ENCODE results near the gene CFAP299.
A peak's percentile ranks its signal among the peaks of the same experiment; 100 is the strongest.

The CFAP299 gene

GRCh38 chr4:80452768-80453167 lies 117.2 kb downstream of the CFAP299 start:
- no peak for DNase-seq

GRCh38 chr4:80454040-80454439 lies 118.5 kb downstream of the CFAP299 start:
- no peak for DNase-seq

DNA sequence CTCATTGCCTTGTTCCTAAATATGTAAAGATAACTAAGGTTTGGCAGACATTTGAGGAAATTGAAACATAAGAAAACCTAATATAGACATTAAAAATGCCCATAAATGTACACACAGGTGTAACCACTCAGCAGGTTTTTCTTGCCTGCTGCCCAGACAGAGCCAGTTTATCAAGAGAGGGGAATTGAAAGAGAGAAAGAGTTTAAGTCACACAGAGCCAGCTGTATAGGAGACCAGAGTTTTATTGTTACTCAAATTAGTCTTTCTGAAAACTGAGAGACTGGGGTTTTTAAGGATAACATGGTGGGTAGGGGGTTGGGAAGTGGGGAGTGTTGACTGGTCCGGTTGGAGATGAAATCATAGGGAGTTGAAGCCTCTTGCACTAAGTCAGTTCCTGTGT lies 119.0 kb downstream of the CFAP299 start:
- no peak for DNase-seq

GRCh38 chr4:80459918-80460473 lies 124.5 kb downstream of the CFAP299 start:
- DNase-seq: no peak

- no peak for DNase-seq
Observed at GRCh38 chr4:80461412-80461811, 125.9 kb downstream of the CFAP299 start.

- DNase-seq: no peak
Observed at GRCh38 chr4:80462621-80463091, 127.1 kb downstream of the CFAP299 start.

DNA sequence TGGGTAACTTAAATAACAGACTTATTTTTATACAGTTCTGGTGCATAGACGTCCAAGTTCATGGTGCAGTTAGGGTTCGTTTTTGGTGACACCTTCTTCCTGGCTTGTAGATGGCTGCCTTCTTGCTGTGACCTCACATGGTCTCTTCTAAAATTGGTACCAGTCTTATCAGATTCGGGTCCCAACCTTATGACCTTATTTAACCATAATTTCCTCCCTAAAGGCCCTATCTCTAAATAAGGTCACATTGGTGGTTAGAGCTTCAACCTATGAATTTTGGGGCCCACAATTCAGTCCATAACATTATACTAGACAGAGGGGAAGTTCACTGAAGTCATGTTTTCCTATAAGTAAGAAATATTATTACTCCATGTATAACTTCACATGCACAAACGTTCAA lies 128.0 kb downstream of the CFAP299 start:
- DNase-seq: no peak

DNA sequence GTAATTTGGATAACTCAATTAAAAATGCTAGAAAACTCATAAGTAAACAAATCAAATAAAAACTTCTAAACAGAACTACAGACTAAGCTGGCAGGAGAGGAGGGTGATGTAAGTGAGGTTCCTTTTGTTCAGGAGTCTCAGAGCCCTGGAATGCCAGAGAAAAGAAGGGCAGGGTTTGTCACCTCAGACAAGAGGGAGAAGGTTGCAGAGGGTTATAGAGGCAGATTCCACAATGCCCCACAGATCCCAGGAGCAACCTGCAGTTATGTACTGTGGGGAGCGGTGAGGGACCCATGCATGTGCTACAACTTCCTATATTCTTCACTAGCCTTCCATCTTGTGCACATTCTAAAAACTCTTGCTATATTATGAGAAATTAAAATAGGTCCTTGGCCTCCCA lies 129.7 kb downstream of the CFAP299 start:
- DNase-seq: no peak

DNA sequence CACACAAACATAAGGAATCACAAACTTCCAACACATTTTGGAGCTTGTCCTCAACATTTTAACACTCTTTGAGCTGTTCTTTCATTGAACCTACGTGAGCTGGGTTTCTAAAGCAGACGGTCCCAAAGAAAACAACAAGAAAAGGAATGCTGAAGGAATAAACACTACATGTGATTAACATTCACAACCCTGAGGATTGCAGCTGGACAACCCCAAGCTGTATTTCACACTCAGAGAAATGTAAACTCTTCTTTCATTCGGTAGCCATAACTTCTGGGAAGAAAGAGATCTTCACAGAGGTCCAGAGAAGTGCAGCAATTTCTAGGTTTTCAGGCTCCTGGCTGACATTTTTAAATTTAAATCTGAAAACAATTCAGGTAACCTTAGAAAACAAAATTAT lies 130.2 kb downstream of the CFAP299 start:
- no peak for DNase-seq

DNA sequence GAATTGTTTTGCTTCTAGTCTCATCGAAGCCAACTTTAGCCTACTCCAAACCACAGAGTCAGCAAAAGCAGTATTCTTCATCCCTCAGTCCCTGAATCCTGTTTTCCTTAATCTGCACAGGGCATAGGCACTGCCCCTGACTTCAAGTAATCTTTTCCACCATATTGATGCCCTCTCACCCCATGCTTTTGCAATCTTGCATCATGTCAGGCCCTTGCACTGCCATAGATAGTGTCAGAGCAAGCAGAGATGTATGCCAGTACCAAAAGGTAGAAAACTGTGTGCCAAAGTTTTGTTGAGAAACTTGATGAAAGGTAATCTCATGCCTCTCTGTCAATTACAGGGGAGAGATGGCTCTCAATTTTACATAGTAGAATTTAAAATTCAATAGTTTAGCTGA lies 131.1 kb downstream of the CFAP299 start:
- no peak for DNase-seq

- no peak for DNase-seq
Observed at GRCh38 chr4:80471756-80472155, 136.2 kb downstream of the CFAP299 start.

DNA sequence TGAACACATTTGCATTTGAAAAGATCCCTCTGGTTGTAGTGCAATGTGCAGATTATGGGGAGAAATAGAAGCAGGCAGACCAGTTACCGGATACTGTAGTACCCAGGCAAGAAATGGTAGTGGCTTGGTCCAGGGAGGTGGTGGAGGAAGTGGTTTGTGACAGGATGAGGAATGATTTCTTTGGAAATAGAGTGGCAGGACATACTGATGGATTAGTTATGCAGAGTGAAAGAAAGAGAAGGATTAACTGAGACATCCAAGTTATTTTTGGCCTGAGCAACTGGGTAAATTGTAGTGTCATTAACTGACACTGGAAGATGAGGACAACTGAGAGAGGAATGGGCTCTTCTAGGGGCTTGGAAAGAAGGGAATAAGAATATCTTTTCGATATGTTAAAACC lies 139.7 kb downstream of the CFAP299 start:
- no peak for DNase-seq

- no peak for DNase-seq
Observed at GRCh38 chr4:80475798-80476197, 140.3 kb downstream of the CFAP299 start.

GRCh38 chr4:80484712-80485111 lies 149.2 kb downstream of the CFAP299 start:
- DNase-seq: no peak

GRCh38 chr4:80486603-80487002 lies 151.1 kb downstream of the CFAP299 start:
- DNase-seq: no peak

- DNase-seq: no peak
Observed at GRCh38 chr4:80489798-80490197, 154.3 kb downstream of the CFAP299 start.

GRCh38 chr4:80492761-80493160 lies 157.2 kb downstream of the CFAP299 start:
- DNase-seq: peak; percentile 17

GRCh38 chr4:80495865-80496264 lies 160.3 kb downstream of the CFAP299 start:
- DNase-seq: no peak

- DNase-seq: no peak
Observed at GRCh38 chr4:80498725-80499124, 163.2 kb downstream of the CFAP299 start.

GRCh38 chr4:80500613-80501012 lies 165.1 kb downstream of the CFAP299 start:
- DNase-seq: no peak

GRCh38 chr4:80507077-80507476 lies 171.5 kb downstream of the CFAP299 start:
- no peak for DNase-seq

- no peak for DNase-seq
Observed at GRCh38 chr4:80507507-80507906, 172.0 kb downstream of the CFAP299 start.

- no peak for DNase-seq
Observed at GRCh38 chr4:80515496-80515895, 180.0 kb downstream of the CFAP299 start.

- DNase-seq: no peak
Observed at GRCh38 chr4:80521438-80521837, 185.9 kb downstream of the CFAP299 start.

- no peak for DNase-seq
Observed at GRCh38 chr4:80526697-80527096, 191.2 kb downstream of the CFAP299 start.

- no peak for DNase-seq
Observed at GRCh38 chr4:80529026-80529425, 193.5 kb downstream of the CFAP299 start.

All from stimulated activated CD4-positive, alpha-beta T cell treated with anti-CD3 and anti-CD28 coated beads, Interleukin-4, amount 100 ng/mL, for 24 hours (primary cell).